ENCODE measurements around the gene ABR.
"Not testable (repeated sequence)": the region's sequence is repeated elsewhere in the genome, so short reads cannot be mapped to it uniquely, and the experiment has no call there.

The ABR gene

GRCh38 chr17:1170739-1171138, 9.0 kb downstream of the ABR start:
- DNase-seq = no peak

- DNase-seq = no peak
Observed at GRCh38 chr17:1169929-1170312, 9.9 kb downstream of the ABR start.

- no peak for DNase-seq
Observed at GRCh38 chr17:1169221-1169928, 10.4 kb downstream of the ABR start.

DNA sequence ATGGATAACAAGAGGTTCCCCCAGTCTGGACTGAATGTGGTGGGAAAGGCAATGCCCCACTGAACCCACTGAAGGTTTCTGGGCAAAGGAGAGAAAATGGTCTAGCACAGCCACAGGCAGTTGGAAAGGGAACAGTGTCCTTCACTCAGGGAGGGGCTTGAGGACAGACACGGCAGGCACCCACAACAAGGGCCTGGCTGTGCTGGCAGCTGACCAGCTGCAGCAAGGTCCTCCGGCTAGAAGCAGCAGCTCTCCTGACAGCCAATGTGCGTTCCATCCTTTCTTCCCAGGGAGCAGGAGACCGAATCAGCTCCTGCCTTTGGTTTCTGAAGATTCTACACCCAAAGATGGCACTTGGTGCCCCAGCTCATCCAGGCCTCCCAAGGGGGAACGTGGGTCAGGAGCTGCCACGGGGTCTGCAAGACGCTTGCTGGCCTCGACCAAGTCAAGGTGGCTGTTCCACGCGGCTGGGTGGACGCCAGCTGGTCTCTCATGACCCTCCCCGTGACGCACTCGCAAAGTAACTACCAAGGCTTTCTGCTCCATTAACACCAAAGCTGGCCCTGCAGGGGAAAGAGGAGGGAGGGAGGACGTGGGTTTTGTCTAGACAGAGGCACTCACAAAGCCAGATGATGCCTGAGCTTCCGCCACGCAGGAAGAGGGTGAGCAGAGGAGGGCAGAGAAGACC, 11.1 kb downstream of the ABR start:
- DNase-seq = no peak

DNA sequence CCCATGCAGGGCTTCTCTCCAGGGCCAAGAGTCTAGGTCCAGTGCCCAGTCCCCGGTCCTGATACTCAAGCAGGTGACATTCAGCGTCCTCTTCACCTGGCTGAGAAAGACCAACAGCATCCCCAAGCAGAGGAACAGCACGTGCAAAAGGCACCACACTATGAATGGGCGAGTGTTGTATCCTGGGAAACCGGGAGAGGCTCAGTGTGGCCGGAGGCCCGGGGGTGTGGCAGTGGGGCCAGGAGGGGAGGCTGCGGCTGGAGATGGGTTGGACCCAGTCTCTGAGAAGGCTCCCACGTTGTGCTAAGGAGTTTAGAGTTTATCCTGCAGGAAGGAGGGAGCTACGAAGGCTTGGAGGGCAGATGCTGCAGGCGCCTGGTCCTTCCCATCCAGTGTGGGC, 13.5 kb downstream of the ABR start:
- DNase-seq = no peak

DNA sequence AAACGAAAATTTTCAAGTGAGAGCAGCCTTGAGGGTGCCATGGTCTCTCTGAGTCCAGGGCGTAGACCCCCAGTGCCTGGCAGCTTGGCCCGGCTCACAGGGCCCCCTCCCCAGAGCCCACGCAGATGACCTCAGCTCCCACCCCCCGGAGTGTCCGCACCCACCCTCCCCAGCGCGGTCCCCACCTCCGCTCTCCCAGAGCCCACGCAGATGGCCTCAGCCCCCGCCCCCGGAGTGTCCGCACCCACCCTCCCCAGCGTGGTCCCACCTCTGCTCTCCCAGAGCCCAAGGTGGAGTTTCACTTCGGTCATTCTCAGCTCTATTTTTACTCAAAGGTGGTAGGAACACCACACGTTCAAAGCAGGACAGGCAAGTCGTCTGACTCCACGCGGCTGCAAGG, 13.9 kb downstream of the ABR start:
- DNase-seq = no peak

DNA sequence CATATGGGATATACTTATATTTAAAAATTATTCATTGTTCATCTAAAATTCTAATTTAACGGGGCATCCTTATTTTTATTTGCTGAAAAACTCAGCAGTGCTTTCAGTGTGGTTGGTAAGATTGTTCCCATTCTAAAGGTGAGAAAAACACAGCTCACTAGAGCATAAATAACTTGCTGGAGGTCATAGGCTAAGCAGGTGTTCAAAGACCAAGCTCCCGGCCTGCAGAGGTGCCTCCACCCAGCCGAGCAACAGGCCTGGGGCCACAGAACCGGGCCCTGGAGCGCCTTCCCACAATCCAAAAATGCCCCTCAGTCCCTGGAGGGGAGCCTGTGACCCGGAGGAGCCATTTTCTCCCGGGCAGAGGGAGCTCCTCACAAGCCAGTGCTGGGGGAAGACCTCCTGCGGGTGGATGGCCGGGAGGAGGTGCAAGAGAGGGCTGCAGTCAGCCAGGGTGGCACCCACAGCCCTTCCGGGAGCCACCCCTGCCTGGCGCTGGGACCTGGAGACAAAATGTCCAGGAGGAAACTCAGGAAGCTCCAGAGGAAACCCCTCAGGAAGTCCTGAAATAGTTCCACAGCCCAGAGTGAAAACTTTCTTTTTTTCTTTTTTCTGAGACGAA, 14.7 kb downstream of the ABR start:
- DNase-seq = no peak

DNA sequence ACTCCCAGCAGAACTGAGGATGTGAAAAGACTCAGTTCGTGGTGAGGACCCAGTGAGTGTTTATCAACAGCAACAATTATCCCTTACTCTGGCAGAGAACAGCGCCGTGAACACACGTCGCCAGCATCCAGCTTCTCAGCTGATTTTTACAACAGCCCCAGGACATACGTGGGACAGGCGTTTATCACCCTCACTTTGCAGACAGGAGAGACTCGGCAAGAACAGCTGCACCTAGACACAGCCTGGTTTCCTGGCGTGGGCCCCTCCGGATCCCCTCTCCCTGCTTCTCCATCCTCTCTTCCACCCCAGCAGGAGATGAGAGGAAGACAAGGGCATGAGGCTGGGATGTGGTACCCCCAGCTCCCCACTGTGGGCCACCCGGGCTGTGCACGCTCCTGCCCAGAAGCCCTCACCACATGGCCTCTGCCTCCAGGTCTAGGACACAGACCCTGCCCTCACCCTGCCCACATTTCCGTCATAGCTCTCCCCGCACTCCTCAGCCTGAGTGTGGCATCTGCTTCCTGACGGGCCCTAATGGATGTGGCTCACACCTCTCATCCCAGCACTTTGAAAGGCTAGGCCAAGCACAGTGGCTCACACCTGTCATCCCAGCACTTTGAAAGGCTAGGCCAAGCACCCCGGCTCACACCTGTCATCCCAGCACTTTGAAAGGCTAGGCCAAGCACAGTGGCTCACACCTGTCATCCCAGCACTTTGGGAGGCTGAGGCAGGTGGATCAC, 17.5 kb downstream of the ABR start:
- no peak for DNase-seq

DNA sequence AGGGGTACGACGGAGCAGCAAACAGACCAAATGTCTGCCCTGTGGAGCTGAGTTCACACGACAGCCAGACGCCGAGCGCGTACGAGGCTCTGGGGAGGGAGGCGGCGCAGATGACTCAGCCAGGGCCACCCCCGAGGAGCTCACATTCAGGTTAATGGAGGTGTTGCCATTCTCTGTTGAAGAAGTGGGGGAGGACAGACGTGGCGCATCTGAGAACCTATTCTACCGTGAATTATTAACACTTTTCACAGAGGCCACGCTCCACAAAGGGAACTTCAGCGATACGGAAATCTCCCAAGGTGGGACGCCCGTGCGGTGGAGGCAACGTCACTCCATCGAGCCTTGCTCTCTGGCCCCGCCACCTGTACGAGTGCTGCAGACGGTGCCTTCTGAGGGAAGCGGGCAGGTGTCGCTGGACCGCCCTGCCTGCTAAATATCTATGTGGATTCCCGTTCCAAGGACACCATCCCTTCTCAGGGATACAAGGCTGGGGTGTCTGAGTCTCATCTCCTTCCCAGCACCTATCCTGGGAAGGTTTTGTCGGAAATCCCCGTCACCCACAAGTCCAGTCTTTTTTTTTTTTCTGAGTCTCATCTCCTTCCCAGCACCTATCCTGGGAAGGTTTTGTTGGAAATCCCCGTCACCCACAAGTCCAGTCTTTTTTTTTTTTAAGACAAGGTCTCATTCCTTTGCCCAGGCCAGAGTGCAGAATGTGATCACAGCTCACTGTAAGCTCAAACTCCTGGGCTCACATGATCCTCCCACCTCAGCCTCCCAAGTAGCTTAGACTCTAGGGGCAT, 19.0 kb downstream of the ABR start:
- no peak for DNase-seq

- no peak for DNase-seq
Observed at GRCh38 chr17:1159431-1160180, 20.2 kb downstream of the ABR start.

DNA sequence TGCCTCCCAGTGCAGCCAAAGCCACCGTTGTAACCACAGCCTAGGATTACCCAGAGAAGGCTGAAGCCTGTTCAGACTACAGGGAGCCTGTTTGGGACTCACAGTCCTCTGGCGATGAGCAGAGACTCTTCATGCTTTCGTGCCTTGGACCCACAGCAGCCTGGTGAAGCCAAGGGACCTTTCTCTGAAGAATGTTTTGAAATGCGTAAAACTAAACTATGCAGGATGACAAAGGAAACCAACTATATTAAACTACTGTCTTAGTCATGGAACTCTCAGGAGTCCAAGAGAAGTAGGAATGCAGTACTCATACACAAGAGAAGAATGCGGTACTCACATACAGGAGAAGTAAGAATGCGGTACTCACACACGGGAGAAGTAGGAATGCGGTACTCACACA, 20.9 kb downstream of the ABR start:
- DNase-seq = no peak

GRCh38 chr17:1156864-1157263, 22.9 kb downstream of the ABR start:
- no peak for DNase-seq

- no peak for DNase-seq
Observed at GRCh38 chr17:1154704-1155103, 25.1 kb downstream of the ABR start.

DNA sequence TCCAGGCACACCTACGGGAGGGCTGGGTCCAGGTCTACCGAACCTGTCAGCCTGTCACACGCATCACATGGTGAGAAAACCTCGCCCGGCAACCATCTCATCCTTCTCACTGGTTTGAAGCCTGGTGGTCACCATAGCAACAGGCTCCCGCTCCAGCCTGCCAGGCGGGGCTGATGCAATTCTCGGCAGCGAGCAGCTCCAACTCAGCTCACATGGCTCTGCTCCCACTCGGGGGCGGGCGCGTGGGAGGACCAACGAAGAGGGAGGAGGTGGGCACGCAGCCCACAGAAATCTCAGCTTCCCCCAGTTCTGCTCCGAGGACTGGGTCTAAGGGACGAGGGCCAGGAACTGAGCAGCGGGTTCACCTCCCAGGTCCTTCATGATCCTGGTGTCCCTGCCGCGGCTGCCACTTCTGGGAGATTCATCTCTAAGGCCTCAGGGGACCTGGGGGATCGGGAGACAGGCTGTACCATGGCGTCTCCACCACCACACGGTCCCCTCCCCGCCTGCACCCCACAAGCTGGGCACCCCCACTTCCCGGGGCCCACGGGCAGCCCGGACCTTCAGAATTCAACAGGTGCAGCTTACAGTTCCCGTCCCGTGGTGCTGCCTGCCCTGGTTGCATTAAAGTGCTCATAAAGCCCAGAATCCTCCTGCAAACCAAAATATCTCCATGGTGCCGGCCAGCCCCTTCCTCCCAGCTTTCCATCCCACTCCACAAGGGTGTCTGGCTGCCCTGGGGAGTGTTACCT, 25.8 kb downstream of the ABR start:
- DNase-seq = peak; percentile 24

GRCh38 chr17:1152582-1152981, 27.2 kb downstream of the ABR start:
- DNase-seq = not testable (repeated sequence)

GRCh38 chr17:1150863-1151600, 28.7 kb downstream of the ABR start:
- DNase-seq = no peak

DNA sequence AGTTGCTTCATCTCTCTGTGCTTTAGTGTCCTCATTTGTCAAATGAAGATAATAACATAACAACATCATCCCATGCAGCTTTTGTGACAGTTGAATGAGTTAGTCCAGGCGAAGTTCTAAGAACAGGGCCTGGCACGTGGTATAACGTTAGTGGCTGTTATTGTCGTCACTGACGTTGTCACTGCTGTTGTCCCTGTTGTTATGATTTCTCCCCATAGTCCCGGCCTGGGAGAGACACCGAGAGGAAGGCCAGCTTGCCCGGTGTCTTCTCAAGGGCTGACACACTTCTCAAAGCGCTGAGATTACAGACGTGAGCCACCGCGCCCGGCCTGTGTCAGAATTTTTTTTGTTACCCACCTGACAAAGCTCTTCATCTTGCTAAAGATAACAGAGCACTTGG, 29.9 kb downstream of the ABR start:
- DNase-seq = no peak

DNA sequence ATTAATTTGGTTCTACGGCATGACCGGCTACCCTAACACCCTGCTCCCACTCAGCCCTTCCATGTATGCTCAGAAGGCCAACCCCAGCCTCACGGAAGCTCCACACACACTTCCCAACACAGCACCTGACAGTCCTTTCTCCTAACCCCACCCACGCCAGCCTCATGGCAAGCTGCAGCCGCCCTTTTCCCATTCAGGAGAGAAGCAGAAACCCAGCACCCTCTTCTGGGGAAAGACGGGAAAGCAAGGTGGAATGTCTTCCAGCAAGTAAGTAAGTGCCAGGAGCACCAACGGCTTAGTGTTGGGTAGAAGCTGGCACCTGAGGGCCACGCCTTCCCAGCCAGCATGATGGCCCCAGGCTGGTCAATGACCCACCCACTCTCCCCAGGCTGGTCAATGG, 32.1 kb downstream of the ABR start:
- DNase-seq = peak; percentile 57

DNA sequence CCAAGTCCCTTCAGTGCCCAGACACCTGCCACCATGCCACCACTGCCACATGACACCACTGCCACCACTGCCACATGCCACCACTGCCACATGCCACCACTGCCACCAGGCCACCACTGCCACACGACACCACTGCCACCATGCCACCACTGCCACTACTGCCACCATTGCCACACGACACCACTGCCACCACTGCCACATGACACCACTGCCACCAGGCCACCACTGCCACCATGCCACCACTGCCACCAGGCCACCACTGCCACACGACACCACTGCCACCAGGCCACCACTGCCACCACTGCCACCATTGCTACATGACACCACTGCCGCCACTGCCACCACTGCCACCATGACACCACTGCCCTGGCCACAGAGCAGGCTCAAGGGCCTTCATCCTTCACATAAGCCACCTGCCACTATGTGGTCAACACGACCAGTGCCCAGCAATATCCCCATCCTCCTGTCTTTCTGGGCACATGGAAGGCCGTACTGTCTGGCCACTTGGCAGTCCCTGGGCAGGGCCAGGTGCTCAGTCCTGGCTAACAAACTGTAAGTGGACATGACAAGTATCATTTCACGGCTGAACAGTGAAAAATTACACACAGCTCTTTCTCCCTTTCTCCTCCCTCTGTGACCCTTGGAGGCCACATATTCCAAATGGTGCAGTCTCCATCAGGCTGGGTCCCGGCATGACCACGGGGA, 33.1 kb downstream of the ABR start:
- DNase-seq = no peak
